B cell (primary cell): ENCODE results near the gene CACNG1. TPM values are rescaled to one million over a fixed set of nuclear protein-coding genes. Genes with fewer than 3 reads are reported as not detected.

ENCODE experiments used
- ATAC-seq: fragments of 200-7000 bp; cut with Tn5 transposase; one replicate; pipeline ENCODE4 v1.10.0; 2021; ENCODE audit warnings: low read depth, mild to moderate bottlenecking, moderate number of reproducible peaks, moderate library complexity
- CTCF ChIA-PET: fragments of 350-600 bp; sonication (Branson Sonifier 250); formaldehyde crosslinking; loops from one replicate; lab custom pipeline; 2021; ENCODE audit warnings: antibody characterized with exemption, inconsistent platforms; lab: Charles Lee
- POLR2A ChIA-PET: fragments of 350-600 bp; sonication (Branson Sonifier 250); formaldehyde crosslinking; loops from one replicate; lab custom pipeline; 2021; ENCODE audit warnings: antibody characterized with exemption; lab: Charles Lee
- DNase-seq: peaks from one replicate; pipeline ENCODE4 v3.0.0; 2013
- H2AFZ ChIP-seq: 2 replicates; pipeline ENCODE4 v1.6.1; 2012; ENCODE audit warnings: mild to moderate bottlenecking, low read depth, low read length; ENCODE audit not compliant: insufficient read depth, poor library complexity, severe bottlenecking
- H3K27ac ChIP-seq, 2 donors: 1 replicate in 1 of 2; 2 replicates in 1 of 2; pipeline ENCODE4 v1.5.1; 2012 to 2013; ENCODE audit warnings: low read length in 2 of 2, mild to moderate bottlenecking in 2 of 2, moderate library complexity in 1 of 2
- H3K27me3 ChIP-seq, 4 experiments: fragments of 200-600 bp in 1 of 4; sonication (generic) in 1 of 4; replicated peaks in 1 of 4; 1 replicate in 2 of 4; 2 replicates in 2 of 4; pipeline versions ENCODE4 v1.6.1 to v1.7.0; 2013 to 2016; ENCODE audit warnings: low read length in 3 of 4, mild to moderate bottlenecking in 2 of 4, mixed read lengths in 1 of 4, moderate library complexity in 1 of 4; ENCODE audit not compliant: insufficient read depth in 4 of 4, control insufficient read depth in 3 of 4; ENCODE audit errors: control extremely low read depth in 1 of 4
- H3K36me3 ChIP-seq, 2 experiments: replicated peaks in 1 of 2; 1 replicate in 1 of 2; 2 replicates in 1 of 2; pipeline versions ENCODE4 v1.6.1 to v1.7.1; 2013; ENCODE audit warnings: low read length in 1 of 2; ENCODE audit not compliant: insufficient read depth in 2 of 2, control insufficient read depth in 1 of 2; ENCODE audit errors: control extremely low read depth in 1 of 2, extremely low read depth in 1 of 2
- H3K4me1 ChIP-seq, 2 donors: fragments of 200-600 bp in 1 of 2; sonication (generic) in 1 of 2; 1 replicate in 1 of 2; 2 replicates in 1 of 2; pipeline versions ENCODE4 v1.5.1 to v1.6.1; 2013 to 2017; ENCODE audit warnings: low read length in 2 of 2; ENCODE audit not compliant: control insufficient read depth in 2 of 2, insufficient read depth in 2 of 2
- H3K4me2 ChIP-seq: replicated peaks from 2 replicates; pipeline ENCODE3; 2012; ENCODE audit warnings: mild to moderate bottlenecking, low read depth, low read length; ENCODE audit not compliant: poor library complexity, severe bottlenecking
- H3K4me3 ChIP-seq, 5 experiments: fragments of 200-600 bp in 1 of 5; sonication (generic) in 1 of 5; 1 replicate in 3 of 5; 2 replicates in 2 of 5; pipeline versions ENCODE4 v1.5.1 to v1.7.0; 2011 to 2016; ENCODE audit warnings: low read length in 4 of 5, mild to moderate bottlenecking in 4 of 5, low read depth in 2 of 5, control low read depth in 1 of 5, moderate library complexity in 1 of 5; ENCODE audit not compliant: insufficient read depth in 1 of 5; ENCODE audit errors: control extremely low read depth in 1 of 5, extremely low read depth in 1 of 5
- H3K79me2 ChIP-seq: fragments of 200-600 bp; sonication (generic); one replicate; pipeline ENCODE4 v1.6.0; 2016; ENCODE audit warnings: low read length; ENCODE audit not compliant: control insufficient read depth, insufficient read depth
- H3K9ac ChIP-seq: fragments of 200-600 bp; sonication (generic); 2 replicates; pipeline ENCODE4 v1.6.1; 2017; ENCODE audit warnings: mild to moderate bottlenecking, low read length, moderate library complexity
- H3K9me3 ChIP-seq, 3 donors: one replicate each; pipeline versions ENCODE4 v1.6.1 to v1.7.1; 2013; ENCODE audit warnings: low read length in 2 of 3; ENCODE audit not compliant: control insufficient read depth in 2 of 3, insufficient read depth in 1 of 3; ENCODE audit errors: control extremely low read depth in 1 of 3
- H4K20me1 ChIP-seq: 2 replicates; pipeline ENCODE4 v1.6.0; 2012; ENCODE audit warnings: mild to moderate bottlenecking, low read length; ENCODE audit not compliant: insufficient read depth, control insufficient read depth, poor library complexity, severe bottlenecking
- H3K27ac Mint-ChIP-seq: one replicate; pipeline ENCODE4 v1.8.0; 2021; ENCODE audit warnings: mixed read lengths
- H3K27me3 Mint-ChIP-seq: one replicate; pipeline ENCODE4 v1.8.0; 2021; ENCODE audit warnings: mixed read lengths
- H3K4me1 Mint-ChIP-seq: one replicate; pipeline ENCODE4 v1.8.0; 2021; ENCODE audit warnings: mixed read lengths
- H3K4me3 Mint-ChIP-seq: one replicate; pipeline ENCODE4 v1.8.0; 2021; ENCODE audit warnings: mixed read lengths
- H3K9me3 Mint-ChIP-seq: one replicate; pipeline ENCODE4 v1.8.0; 2022; ENCODE audit warnings: mixed read lengths; ENCODE audit not compliant: insufficient read depth
- CTCF ChIP-seq: fragments of 200-600 bp; IDR thresholded peaks from one replicate; pipeline ENCODE4 v1.8.0; 2022; ENCODE audit warnings: antibody characterized with exemption, mild to moderate bottlenecking
- EZH2 ChIP-seq: IDR thresholded peaks from 2 replicates; pipeline ENCODE4 v1.6.1; 2012; ENCODE audit warnings: borderline replicate concordance, low read depth, mild to moderate bottlenecking, moderate library complexity, low read length; ENCODE audit not compliant: insufficient read depth, poor library complexity, severe bottlenecking
- WGBS: methylation state at CpG from one replicate; pipeline ENCODE4 v1.1.5; 2013; ENCODE audit warnings: missing lambda C conversion rate; ENCODE audit not compliant: insufficient coverage; 5-methylcytosine and 5-hydroxymethylcytosine counted together
- intact Hi-C: fragments of 100-400 bp; cut with micrococcal nuclease; formaldehyde crosslinking; loops from one replicate; pipeline ENCODE4 v1.10.0; 2022
- polyA plus RNA-seq: library from polyadenylated mRNA; depleted of rRNA; stranded (reverse); fragments of >200 nt; gene quantifications from 2 replicates; pipeline ENCODE4 v1.2.3, GENCODE V29; 2012
- total RNA-seq, 2 donors: library from RNA; stranded (reverse); fragments of 120-200 nt in 1 of 2; gene quantifications; 1 replicate in 1 of 2; 2 replicates in 1 of 2; pipeline versions ENCODE4 v1.2.3 to v1.2.4, GENCODE V29; 2013 to 2022

The CACNG1 gene
- total and polyA plus RNA-seq, 2 donors (not counting 1 experiment from before 2014, with no cell fraction given): not detected

DNA sequence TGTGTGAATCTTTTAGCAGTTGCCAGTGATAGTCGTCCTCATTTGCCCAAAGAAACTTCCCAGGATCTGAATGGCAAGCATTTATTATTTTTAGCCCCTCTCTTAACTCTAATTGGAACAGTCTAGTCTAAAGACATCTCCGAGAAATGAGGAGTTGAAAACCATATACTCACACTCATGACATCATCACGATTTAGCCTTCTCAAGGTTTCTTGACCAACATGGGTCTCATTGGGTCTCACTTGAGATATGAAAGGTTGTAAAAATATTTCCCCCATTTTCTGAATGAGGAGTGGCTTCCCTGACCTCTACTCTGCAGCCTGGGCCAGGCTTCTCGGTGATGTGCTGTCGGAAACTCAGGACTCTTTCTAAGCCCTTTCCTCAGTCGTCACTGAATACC lies 37.1 kb upstream of the CACNG1 start:
- no peak overlapping the region for H3K4me3 ChIP-seq
- TF ChIP-seq CTCF: no peak
- TF ChIP-seq EZH2: no peak
- H3K4me3 Mint-ChIP-seq: no peak overlapping the region
- H3K79me2 ChIP-seq: no peaks in the 10 kb centered on the region
- no peaks in the 10 kb centered on the region for H3K36me3 ChIP-seq
- no peak for DNase-seq
- no peak overlapping the region for H3K9ac ChIP-seq
- H3K9me3 ChIP-seq: peaks cover 0 to 11% (median 0%) of the 10 kb centered on the region in 3 donors
- H3K4me1 Mint-ChIP-seq: no peaks in the 10 kb centered on the region
- ChIA-PET CTCF (no interaction called here), POLR2A (no interaction called here)
- no peaks in the 10 kb centered on the region for H3K9me3 Mint-ChIP-seq
- no peaks in the 10 kb centered on the region for H3K4me1 ChIP-seq
- no peaks in the 10 kb centered on the region for H3K27me3 ChIP-seq
- 100% methylated on average over 3 of the region's 6 CpGs for WGBS
- no peak overlapping the region for H3K4me2 ChIP-seq
- H3K27me3 Mint-ChIP-seq: peaks cover 14% of the 10 kb centered on the region
- no peak overlapping the region for H2AFZ ChIP-seq
- no peak overlapping the region for H3K27ac ChIP-seq
- intact Hi-C loops: no loop called here
- H4K20me1 ChIP-seq: no peaks in the 10 kb centered on the region
- no peak overlapping the region for H3K27ac Mint-ChIP-seq
- no peak for ATAC-seq

GRCh38 chr17:67008101-67008500 lies 36.3 kb upstream of the CACNG1 start:
- H3K4me3 ChIP-seq: no peak overlapping the region
- intact Hi-C loops: no loop called here
- WGBS: 92% methylated on average over 6 of the region's 6 CpGs
- ChIA-PET POLR2A (no interaction called here), CTCF (no interaction called here)
- no peaks in the 10 kb centered on the region for H3K79me2 ChIP-seq
- H2AFZ ChIP-seq: no peak overlapping the region
- no peak overlapping the region for H3K4me3 Mint-ChIP-seq
- H3K27ac ChIP-seq: no peak overlapping the region
- no peaks in the 10 kb centered on the region for H4K20me1 ChIP-seq
- H3K9me3 Mint-ChIP-seq: no peaks in the 10 kb centered on the region
- no peaks in the 10 kb centered on the region for H3K27me3 ChIP-seq
- ATAC-seq (no peak), DNase-seq (no peak)
- H3K9me3 ChIP-seq: peaks cover 0 to 15% (median 0%) of the 10 kb centered on the region in 3 donors
- H3K9ac ChIP-seq: no peak overlapping the region
- TF ChIP-seq CTCF: no peak
- no peak for TF ChIP-seq EZH2
- peaks cover 14% of the 10 kb centered on the region for H3K27me3 Mint-ChIP-seq
- no peaks in the 10 kb centered on the region for H3K4me1 Mint-ChIP-seq
- no peaks in the 10 kb centered on the region for H3K36me3 ChIP-seq
- H3K4me2 ChIP-seq: no peak overlapping the region
- no peak overlapping the region for H3K27ac Mint-ChIP-seq
- H3K4me1 ChIP-seq: no peaks in the 10 kb centered on the region
